Left forelimb (tissue), 1 donor: ENCODE data around the gene EXOC6B.

ENCODE experiments used
- DNase-seq: peaks from one replicate; pipeline ENCODE4 v3.0.0-alpha.2; 2018; ENCODE audit warnings: low spot score

The EXOC6B gene

DNA sequence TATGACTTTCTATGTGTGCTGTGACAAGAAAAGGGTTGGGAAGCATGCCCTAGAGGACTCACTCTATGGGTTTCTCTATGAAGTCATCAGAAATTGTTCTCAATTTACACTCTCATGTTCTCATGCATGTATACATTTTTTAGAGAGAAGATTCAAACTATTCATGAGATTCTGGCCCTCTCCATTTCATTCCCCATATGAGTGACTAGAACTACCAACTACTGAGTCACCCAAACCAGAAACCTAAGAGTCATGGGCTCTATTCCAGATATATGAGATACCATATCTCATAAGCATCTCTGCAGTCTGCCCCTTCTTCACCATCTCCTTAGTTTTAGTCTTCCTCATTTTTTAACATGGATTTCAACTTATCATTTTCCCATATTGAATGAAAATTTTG lies 87.7 kb downstream of the EXOC6B start:
- no peak for DNase-seq

DNA sequence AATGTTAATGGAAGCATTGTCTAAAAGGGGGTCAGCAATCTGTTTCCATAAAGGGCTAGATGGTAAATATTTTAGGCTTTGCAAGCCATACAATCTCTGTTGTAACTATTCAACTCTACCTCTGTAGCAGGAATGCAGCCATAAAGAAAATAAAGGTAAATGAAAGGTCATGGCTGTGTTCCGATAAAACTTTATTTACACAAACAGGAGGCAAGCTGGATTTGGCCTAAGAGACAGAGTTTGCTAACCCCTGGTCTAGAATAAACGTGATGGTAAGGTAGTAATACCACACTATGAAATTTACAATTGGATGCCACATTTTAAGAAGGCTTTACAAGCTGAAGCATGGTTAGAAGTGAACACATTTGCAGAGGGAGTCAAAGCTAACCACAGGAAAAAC lies 91.4 kb downstream of the EXOC6B start:
- no peak for DNase-seq

DNA sequence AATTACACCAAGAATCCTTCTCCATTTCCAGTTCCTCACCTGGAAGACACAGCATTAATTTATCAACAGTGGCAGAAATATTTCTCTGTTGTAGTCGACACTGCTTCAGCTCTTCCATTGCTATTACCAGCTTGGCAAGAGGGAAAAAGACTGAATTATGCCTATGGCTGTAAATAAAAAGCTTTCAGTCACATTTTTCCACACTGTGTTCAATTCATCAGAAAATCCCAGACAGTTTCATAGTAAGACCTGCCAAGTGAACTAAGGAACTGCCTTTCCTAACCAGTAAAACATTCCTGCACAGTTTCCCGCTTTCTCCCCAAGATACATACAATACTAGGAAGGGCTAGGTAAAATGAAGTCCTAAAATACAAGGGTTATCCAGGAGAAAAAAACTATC lies 94.7 kb downstream of the EXOC6B start:
- no peak for DNase-seq

DNA sequence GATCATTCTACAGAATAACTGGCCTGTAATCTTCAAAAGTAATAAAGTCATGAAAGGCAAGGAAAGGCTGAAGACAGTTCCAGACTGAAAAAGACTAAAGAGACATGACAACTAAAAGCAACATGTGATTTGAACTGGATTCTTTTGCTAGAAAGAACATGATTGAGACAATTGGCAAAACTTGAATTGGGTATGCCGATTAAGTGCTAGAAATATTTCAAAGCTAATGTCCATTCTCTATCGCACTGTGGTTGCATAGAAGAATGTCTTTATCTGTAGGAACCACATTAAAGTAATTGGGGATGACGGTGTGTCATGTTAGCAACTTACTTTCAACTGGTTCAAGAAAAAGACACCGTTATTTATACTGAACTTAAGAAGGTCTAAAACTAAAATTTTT lies 98.5 kb downstream of the EXOC6B start:
- DNase-seq: no peak

DNA sequence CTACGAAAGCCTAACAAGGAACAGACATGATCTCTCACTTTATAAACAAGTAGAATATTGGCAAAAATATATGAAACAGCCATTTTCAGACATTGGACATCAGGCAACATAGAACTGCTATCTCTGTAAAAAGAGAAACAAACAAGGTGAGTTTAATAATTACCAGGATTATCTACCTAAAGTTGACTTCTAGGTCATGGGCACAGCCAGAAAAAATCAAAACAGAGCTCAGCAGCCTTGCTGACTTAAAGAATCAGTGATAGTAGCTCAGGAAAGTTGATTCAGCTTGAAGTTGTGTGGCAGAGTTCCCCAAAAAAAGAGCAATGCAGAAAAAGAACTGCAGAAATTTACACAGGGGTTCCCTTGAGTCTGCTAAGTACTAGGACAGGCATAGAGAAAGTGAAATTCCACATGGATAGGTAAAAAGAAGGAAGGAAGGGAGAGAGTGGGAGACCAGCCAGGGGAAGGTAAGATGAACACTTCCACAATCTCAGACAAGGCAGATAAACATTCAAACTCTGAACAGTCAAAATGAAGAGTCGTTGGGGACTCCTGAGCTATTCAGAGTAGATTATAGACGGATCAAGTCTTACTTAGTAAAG lies 102.0 kb downstream of the EXOC6B start:
- DNase-seq: no peak

DNA sequence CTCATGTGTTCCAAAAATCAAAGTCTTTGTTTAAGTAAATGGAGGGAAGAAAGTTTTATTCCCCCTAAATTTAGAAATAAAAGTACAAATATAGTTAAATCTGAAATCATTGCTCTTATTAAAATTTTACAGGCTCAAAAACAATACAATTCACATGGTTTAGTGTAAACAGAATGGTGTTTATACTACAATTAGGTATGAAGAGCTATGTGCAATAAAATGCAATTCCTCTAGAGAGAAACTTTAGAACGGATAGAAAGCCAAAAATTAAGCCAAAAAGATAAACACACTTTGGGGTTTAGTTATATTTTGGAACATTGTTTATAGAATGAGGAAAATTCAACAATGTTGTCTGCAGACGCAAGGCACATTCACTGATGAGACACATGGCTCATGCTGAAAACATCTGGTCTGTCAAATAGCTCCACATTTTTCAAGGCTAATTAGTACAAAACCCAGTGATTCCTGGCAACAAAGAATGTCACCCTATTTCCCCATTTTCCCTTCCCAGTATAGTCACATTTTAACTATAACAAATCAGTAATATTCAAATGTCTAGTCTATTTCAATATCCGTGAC lies 103.3 kb downstream of the EXOC6B start:
- no peak for DNase-seq

DNA sequence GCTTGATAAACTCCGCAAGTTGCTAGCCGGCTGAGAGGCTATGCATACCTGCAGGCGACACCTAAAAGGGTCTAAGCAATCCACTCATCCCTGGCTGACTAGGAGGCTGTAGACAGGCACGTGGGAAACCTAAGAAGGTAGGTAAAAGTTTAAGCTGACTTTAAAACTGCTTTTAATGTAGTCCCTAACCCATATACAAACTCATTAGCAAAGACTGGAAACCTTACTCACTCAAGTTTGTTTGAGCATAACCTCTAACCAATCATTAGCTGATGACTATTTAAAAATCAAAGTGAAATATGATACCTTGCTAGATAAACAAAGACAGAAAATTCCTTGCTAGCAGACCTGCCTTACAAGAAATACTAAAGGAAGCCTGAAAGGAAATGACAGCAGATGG lies 106.4 kb downstream of the EXOC6B start:
- no peak for DNase-seq

DNA sequence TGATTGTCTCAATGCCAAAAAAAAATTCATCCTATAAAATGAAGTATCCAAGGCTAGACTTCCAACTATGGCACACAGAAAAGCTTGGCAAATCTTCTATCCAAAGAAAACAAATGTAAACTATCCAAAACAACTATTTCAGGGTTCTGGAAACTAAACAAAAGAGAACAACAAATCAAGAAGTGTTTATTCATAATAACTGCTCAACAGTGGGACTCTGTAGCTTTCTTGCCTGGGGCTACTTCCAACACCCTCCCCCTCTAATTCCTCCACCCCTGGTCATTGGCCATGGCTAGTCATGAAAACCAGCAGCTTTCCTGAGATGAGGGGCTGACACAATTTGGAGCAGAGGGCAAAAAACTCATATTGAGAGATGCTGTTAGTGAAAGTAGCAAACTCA lies 107.0 kb downstream of the EXOC6B start:
- DNase-seq: no peak

DNA sequence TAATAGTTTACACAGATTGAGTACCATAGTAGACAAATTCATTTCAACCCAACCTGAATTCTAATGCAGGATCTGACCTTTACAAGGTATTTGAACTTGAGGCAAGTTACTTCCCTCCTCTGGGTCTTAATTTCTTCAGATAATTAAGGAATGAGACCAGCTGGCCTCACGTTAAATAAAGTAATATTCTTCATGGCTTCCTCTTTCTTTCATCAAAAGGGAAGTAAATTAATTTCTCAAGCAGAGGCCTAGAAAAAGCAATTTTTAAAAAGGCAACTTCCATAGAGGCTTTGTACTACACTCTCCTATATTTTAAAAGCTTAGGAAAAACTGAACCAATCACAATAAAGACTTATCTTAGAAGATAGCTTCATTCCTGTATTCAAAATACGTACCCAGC lies 109.2 kb downstream of the EXOC6B start:
- no peak for DNase-seq

DNA sequence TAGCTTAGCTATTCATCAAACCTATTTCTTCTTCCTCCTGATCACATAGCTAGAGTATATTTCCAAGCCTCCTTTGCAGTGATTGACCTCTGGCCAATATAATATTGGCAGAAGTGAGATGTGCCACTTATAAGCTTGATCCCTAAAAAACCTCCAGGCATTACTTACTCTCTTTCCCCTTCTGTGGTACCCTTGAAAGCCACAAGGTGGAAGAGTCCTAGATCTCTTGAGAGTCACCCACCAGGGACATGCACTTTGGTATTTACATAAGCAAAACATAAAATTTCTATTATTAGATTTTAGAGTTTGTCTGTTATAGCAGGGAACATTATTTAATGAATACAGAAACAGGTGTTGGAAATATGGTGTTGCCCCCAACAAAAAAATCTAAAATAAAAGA lies 112.0 kb downstream of the EXOC6B start:
- no peak for DNase-seq

DNA sequence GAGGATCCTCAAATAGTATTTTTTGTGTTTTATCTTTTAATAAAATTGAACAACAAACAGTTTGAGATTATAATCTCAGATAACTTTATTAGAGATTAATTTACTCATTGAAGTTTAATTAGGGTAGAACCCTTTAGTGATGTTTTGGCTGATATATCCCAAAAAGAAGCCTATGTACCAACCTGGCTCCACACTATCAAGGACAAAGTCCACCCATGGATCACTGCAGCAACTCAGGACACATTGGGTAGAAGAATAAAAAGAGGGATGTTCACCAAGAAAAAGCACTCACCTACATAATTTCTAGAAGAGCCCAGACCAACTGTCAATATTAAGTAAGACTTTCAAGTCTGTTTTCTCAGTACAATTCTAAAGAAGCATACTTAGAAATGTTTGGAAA lies 112.9 kb downstream of the EXOC6B start:
- no peak for DNase-seq

DNA sequence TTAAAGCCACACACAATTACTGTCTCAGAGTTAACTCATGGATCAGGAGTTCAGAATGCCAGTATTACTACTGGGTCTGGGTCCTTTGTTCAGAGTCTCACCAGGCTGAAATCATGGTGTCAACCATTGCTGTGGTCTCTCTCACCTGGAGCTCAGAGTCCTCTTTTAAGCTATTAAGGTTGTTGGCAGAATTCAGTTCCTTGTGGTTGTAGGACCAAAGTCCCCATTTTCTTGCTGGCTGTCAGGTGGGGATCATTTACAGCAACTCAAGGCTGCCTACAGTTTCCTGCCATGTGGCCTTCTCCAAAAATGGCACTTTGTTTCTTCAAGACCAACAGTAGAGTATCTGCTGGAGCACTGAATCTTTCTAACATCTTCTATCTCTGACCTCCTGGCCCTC lies 113.5 kb downstream of the EXOC6B start:
- DNase-seq: no peak

DNA sequence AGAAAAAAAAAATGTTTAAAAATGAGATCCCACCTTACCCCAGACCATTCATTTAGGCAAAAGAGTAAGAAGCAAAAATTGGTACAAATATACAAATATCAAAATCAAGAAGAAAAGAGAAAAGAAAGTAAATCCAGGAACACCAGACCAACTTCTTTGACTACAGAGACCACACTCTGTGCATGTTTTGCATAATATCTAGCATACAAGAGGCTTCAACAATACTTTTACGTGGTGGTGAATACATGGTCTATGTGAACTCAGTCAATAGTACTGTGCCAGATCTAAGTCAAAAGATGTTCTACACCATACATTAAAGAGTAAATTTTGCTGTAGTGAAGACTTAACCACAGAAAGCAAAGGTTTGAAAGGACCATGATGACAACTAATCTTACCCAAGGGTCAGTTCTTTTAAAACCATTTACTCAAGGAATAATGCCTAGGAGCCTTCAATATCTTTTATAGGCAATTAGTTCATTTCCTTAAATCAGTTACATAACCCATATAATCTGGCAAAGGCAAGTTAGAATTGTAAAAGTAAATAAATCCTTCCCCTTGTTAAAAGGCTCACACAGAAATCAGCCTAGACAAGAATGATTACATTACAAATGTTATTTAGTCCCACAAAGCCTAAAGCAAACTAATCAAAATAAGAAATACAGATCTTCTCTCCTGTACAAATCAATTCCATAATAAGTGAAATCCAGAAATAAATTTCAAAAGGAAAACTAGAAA lies 115.2 kb downstream of the EXOC6B start:
- no peak for DNase-seq

DNA sequence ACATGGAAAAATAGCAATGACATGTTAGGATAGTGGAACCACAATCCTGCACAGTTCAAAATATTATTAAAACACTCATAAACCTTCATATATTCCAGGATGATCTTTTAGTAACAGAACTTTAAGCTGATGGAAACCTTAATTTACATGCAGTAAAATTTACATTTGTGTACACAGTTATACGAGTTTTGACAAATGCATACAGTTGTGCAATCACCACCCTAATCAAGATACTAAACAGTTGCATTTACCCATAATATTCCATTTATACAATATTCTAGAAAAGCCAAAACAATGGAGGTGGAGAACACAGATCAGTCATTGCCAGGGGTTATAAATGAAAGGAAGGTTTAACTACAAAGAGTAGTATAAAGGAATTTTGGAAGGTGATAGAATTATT lies 117.6 kb downstream of the EXOC6B start:
- DNase-seq: no peak

DNA sequence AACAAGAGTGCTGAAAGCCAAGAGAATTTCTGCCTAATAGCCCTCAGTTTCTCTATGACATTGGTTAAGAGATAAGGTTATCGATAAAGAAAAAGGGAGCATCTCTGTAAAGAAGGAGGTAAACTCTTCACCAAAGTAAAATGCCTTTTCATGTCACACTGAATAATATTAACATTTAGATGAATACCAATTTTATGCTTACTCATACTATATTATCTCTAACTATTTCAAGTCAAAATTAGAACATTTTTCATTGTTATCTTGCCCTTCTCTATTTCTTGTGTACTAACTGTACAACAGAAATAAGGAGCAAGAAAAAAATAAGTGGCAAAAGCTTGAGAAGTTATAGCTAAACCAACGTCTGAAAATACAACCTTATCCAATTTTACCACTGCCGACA lies 127.5 kb downstream of the EXOC6B start:
- DNase-seq: no peak

DNA sequence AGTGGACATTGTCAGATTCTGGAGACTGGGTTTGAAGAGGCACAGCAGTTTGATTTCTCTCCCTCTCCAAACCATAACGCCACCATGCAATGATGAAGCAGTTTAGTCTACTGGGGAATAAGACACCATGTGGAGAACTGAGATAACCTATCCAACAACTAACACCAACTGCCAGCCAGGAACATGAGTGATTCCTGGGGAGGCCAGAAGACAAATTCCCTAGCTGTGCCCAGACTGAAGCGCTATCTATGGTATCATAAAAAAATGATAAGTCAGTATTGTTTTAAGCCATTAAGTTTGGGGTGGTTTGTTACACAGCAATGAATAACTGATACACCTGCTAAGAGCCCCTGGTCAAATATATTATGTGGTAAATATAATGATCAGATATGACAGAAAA lies 129.3 kb downstream of the EXOC6B start:
- no peak for DNase-seq

DNA sequence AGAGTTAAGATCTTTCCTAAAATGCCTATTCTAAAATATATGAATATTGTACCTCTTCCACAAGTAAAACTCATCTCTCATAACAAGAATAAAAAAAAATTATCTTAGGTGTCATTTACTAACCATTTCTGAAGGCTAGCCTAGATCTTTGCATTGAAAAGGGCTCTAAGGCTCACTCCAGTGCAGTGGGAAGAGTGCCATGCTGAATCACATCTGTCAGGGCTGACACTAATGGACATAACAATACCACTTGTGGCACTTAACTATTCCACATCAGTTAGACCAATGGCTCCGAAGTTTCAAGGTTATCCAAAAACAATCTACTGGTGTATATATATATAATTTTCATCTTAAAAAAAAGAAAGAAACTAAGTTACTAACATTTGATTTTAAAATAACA lies 130.2 kb downstream of the EXOC6B start:
- no peak for DNase-seq

DNA sequence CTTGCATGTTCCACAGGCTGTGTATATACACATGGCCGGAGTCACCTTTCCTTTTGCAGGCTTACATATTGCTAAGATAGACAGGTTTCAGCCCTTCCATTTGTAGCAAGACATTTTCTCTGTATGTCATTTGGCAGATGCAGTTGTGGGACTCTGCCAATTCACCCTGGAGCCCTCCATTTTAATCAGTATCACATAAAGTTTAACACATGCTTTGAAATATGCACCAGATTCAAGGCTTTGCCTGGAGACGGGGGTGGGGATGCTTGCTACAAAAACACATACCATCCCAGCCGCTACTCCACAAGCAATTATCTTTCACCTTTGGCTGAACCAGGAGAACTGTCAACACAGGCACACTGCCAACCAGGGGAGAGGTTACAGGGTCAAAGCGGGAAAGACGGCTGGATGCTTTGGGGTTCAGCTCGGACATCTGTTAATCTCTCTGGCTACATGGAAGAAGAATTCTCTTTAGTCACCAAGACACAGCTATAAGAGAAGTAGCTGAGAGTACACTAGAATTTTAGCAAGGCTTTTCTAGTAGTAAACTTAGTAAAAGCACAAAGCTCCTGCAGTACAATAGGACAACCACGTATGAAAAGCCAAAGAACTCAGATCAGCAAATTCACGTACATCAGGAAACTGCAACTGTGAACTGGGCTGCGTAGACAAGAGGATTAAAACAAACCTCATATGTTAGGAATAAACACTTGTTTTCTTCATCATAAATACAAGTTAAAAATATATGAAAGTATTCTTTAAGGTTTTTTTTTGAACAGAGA lies 130.9 kb downstream of the EXOC6B start:
- peak; percentile 80 for DNase-seq

DNA sequence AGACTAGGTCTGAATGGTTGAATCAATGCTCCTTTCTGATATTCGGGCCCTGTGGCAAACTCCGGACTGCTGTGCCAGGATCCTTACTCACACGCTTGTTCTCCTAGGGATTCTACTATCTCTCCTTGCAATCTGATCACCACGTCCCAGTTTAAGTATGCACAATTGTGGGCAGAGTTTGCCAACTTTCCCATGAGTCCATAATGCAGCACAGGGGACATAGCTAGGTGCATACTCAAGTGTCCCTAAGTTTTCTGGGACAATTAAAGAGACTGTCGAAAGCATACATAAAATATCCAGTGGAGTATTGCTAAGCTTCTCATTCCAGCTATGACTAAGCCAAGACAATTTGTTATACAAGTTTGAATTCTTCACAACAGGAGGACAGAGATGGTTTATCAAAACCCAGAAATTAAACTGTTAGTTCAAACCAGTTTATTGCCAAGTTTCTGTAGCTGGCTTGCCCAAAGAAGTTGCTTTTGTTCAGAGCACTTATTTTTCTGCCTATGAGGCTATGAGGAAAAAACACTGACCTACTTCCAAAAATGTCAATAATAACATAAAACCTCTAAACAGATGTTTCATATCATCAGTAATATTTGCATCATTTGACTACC lies 136.1 kb downstream of the EXOC6B start:
- DNase-seq: no peak

DNA sequence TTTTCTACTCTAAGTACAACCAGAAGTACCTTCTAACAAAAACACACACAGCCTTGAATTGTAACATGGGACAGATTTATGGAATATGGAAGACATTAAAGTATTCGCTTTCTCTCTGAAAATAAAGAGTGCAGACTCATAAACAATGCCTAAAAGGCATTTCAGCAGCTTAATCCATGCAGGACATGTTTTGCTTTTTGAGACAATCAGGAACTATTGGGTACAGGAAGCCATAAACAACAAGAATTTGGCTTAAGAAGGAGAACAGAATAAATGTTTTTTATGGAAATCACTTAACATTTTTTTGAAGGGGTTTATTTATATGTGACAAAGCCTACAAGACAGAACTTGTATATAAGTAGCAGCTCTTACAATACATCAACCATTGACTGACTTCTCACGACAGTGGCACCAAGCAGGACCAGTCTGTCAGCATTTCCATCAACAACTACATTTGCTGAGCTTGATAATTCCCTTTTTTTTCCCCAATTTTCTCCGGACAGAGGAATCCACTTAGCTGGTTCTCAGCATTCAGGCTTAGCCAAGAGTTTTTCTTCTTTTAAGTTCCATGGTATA lies 140.1 kb downstream of the EXOC6B start:
- DNase-seq: no peak

DNA sequence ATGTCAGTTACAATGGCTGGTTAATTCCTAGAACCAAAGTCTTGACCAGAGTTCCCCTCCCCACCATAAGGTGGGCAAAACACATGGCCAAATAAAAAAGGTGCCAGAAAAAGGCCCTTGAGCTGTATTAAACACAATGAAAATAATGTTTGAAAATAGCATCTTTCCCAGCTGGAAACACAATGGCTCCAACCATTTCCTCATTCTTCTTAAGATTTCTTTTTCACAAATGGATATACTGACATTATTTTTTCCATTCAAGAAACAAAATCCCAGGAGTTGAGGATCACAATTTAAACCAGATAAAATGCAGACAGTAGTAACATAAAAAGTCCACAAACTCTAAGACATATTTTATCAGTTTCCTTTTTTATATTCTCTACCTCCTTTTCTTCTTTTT lies 143.8 kb downstream of the EXOC6B start:
- no peak for DNase-seq
